Measurements from ENCODE around the gene MMP7. TPM values are rescaled to one million over a fixed set of nuclear protein-coding genes. Genes with fewer than 3 reads are reported as not detected.

Gene MMP7
- total and polyA plus RNA-seq, 8 donors, result 0.20 to 136 (median 0.52) TPM; not detected in 1

- no peak overlapping the region for H3K4me3 ChIP-seq
- no peak overlapping the region for H3K27ac ChIP-seq
- no peaks in the 10 kb centered on the region for H3K4me1 ChIP-seq
- H3K9me3 ChIP-seq, result no peaks in the 10 kb centered on the region
- DNase-seq, result no peak
- TF ChIP-seq CTCF (IDR thresholded peaks at IDR 0.05), result no peak
- intact Hi-C loops (cut with DNase I), result no loop called here
- no peaks in the 10 kb centered on the region for H3K27me3 ChIP-seq
- H3K36me3 ChIP-seq, result no peaks in the 10 kb centered on the region
- no peak for ATAC-seq
Observed at GRCh38 chr11:102523189-102523570, 7.4 kb downstream of the MMP7 start.

DNA sequence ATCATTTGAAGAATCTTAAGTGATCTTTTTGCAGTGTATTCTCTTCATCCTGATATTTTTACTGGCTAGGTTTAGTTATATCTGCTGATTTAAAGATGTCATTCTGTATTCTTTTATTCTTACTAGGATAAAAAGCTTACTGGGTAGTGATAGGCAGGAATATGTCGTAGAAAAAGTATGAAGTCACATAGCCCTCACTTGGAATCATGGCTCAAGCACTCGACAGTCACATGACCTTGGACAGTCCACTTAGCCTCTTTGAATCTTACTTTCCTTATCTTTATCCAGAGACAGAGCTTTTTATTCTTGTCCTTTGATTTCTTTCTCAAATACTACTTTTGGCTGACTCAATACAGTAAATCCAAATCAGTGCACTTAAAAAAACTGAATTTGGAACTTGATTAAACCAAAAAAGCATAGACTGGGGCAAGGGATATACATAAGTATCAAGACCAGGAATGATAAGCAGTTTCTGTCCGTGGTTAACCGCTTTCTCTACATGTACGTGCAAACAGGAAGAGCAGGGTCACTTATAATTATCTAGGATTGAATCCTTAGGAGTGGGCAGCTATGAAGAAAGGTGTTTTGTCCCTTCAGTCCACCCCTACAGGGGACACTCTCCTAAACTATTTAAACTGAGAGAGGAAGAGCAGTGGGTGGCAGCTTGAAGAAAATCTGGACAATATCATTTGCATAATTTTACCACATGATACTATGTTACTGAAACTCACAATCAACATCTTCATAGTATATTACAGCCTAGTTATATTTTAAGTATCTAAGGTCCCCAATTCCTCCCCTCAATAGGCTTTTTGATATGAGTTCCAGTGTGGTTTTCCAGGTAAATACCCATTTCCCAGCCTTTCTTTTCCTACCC lies 8.0 kb downstream of the MMP7 start:
- Histone ChIP-seq H3K27me3 (no peaks in the 10 kb centered on the region), H3K9me3 (no peaks in the 10 kb centered on the region), H3K27ac (no peak overlapping the region), H3K4me1 (no peaks in the 10 kb centered on the region), H3K36me3 (no peaks in the 10 kb centered on the region), H3K4me3 (no peak overlapping the region)
- no peak for TF ChIP-seq CTCF (IDR thresholded peaks at IDR 0.05)
- DNase-seq, result no peak
- ATAC-seq, result no peak
- intact Hi-C loops (cut with DNase I), result no loop called here

DNA sequence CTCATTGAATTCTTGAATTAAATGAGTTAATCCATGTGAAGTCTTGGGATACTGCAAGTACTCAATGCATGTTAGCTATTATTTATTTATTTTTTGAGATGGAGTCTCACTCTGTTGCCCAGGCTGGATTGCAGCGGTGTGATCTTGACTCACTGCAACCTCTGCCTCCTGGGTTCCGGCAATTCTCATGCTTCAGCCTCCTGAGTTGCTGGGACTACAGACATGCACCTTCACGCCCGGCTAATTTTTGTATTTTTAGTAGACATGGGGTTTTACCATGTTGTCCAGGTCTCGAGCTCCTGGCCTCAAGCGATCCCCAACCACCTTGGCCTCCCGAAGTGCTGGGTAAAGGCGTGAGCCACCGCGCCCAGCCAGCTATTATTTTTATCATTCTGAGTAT lies 9.4 kb downstream of the MMP7 start:
- intact Hi-C loops (cut with DNase I), result no loop called here
- H3K4me1 ChIP-seq, result no peaks in the 10 kb centered on the region
- H3K27me3 ChIP-seq, result no peaks in the 10 kb centered on the region
- no peak overlapping the region for H3K27ac ChIP-seq
- no peaks in the 10 kb centered on the region for H3K9me3 ChIP-seq
- no peak for ATAC-seq
- H3K36me3 ChIP-seq, result no peaks in the 10 kb centered on the region
- no peak for DNase-seq
- no peak for TF ChIP-seq CTCF (IDR thresholded peaks at IDR 0.05)
- no peak overlapping the region for H3K4me3 ChIP-seq

DNA sequence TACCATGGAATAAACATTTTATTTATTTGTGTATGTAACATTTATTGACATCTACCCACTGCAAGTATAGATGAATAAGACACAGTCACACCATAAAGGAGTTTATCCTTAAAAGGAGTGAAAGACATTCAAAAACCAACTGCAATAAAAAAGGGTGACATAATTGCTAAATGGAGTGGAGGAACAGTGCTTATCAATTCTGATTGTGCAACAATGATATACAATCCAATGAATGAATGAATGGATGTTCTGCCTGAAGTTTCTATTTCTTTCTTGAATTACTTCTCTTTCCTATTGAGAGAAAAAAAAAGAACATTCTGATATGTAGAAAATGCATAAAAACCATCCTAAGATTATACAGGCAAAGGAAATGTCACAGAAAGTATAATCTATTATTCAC lies 10.0 kb downstream of the MMP7 start:
- Histone ChIP-seq H3K4me1 (no peaks in the 10 kb centered on the region), H3K27me3 (no peaks in the 10 kb centered on the region), H3K36me3 (no peaks in the 10 kb centered on the region), H3K4me3 (no peak overlapping the region), H3K27ac (no peak overlapping the region), H3K9me3 (no peaks in the 10 kb centered on the region)
- DNase-seq (no peak), ATAC-seq (no peak)
- intact Hi-C loops (cut with DNase I), result no loop called here
- TF ChIP-seq CTCF (IDR thresholded peaks at IDR 0.05), result no peak

- H3K9me3 ChIP-seq, result no peaks in the 10 kb centered on the region
- DNase-seq (no peak), ATAC-seq (no peak)
- no peaks in the 10 kb centered on the region for H3K4me1 ChIP-seq
- no peaks in the 10 kb centered on the region for H3K27me3 ChIP-seq
- intact Hi-C loops (cut with DNase I), result no loop called here
- no peak overlapping the region for H3K27ac ChIP-seq
- TF ChIP-seq CTCF (IDR thresholded peaks at IDR 0.05), result no peak
- no peaks in the 10 kb centered on the region for H3K36me3 ChIP-seq
- H3K4me3 ChIP-seq, result no peak overlapping the region
Observed at GRCh38 chr11:102518296-102519094, 12.1 kb downstream of the MMP7 start.
